Hepatic stellate cell (primary cell): ENCODE measurements around the gene NPLOC4.
"Not testable (repeated sequence)": the region's sequence is repeated elsewhere in the genome, so short reads cannot be mapped to it uniquely, and the experiment has no call there.

Experiments used
- DNase-seq: peaks from one replicate; pipeline ENCODE4 v3.0.0; 2011; ENCODE audit warnings: low spot score

The NPLOC4 gene

GRCh38 chr17:81532490-81533287, 104.2 kb downstream of the NPLOC4 start:
- no peak for DNase-seq

GRCh38 chr17:81531998-81532404, 104.9 kb downstream of the NPLOC4 start:
- not testable (repeated sequence) for DNase-seq

GRCh38 chr17:81531013-81531412, 105.9 kb downstream of the NPLOC4 start:
- not testable (repeated sequence) for DNase-seq

DNA sequence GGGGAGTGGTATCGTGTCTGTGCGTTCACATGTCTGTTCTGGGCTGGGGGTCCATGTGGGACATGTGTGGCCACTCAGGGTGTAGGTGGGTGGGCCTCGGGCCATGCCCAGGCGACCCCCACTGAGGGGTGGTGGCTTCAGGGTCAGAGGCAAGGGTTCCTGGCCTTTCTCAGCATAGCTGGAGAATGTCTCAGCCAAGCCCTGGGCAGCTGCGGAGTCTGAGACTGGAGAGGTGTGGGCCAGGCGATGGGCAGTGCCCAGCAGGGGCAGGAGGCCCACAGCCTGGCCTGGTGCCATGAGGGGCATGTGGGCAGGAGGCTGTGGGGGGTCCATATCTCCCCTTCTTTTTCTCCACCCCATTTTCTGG, 107.5 kb downstream of the NPLOC4 start:
- DNase-seq = no peak

DNA sequence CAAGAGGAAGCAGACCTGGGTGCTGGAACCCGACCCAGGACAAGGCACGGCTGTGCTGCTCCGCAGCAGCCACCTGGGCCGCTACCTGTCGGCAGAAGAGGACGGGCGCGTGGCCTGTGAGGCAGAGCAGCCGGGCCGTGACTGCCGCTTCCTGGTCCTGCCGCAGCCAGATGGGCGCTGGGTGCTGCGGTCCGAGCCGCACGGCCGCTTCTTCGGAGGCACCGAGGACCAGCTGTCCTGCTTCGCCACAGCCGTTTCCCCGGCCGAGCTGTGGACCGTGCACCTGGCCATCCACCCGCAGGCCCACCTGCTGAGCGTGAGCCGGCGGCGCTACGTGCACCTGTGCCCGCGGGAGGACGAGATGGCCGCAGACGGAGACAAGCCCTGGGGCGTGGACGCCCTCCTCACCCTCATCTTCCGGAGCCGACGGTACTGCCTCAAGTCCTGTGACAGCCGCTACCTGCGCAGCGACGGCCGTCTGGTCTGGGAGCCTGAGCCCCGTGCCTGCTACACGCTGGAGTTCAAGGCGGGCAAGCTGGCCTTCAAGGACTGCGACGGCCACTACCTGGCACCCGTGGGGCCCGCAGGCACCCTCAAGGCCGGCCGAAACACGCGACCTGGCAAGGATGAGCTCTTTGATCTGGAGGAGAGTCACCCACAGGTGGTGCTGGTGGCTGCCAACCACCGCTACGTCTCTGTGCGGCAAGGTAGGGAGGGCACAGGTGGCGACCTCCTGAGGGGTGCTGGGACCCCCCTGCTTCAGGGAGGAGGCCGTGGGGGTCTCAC, 108.1 kb downstream of the NPLOC4 start:
- DNase-seq = no peak

DNA sequence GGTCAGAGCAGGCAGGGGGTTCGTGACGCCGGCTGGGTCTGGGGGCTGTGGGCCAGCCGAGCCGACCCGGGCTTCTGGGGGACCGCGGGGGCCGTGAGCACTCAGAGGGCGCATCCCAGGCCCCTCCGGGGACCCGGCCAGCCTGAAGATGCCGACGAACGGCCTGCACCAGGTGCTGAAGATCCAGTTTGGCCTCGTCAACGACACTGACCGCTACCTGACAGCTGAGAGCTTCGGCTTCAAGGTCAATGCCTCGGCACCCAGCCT, 108.6 kb downstream of the NPLOC4 start:
- DNase-seq = no peak

- DNase-seq = peak; percentile 65
Measured at GRCh38 chr17:81527591-81528383, 109.1 kb downstream of the NPLOC4 start, which contains the start of gene FSCN2. Gene FSCN2 (plus strand): TSS chr17:81528377. CDS start chr17:81528532, 155 bp downstream.

- DNase-seq = no peak
Measured at GRCh38 chr17:81526662-81527571, 110.0 kb downstream of the NPLOC4 start.

GRCh38 chr17:81524865-81525159, 112.1 kb downstream of the NPLOC4 start:
- no peak for DNase-seq

- no peak for DNase-seq
Measured at GRCh38 chr17:81524039-81524864, 112.7 kb downstream of the NPLOC4 start.

GRCh38 chr17:81523402-81524038, 113.4 kb downstream of the NPLOC4 start:
- no peak for DNase-seq

- no peak for DNase-seq
Measured at GRCh38 chr17:81522491-81523401, 114.2 kb downstream of the NPLOC4 start.

GRCh38 chr17:81520021-81520901, 116.7 kb downstream of the NPLOC4 start:
- no peak for DNase-seq

DNA sequence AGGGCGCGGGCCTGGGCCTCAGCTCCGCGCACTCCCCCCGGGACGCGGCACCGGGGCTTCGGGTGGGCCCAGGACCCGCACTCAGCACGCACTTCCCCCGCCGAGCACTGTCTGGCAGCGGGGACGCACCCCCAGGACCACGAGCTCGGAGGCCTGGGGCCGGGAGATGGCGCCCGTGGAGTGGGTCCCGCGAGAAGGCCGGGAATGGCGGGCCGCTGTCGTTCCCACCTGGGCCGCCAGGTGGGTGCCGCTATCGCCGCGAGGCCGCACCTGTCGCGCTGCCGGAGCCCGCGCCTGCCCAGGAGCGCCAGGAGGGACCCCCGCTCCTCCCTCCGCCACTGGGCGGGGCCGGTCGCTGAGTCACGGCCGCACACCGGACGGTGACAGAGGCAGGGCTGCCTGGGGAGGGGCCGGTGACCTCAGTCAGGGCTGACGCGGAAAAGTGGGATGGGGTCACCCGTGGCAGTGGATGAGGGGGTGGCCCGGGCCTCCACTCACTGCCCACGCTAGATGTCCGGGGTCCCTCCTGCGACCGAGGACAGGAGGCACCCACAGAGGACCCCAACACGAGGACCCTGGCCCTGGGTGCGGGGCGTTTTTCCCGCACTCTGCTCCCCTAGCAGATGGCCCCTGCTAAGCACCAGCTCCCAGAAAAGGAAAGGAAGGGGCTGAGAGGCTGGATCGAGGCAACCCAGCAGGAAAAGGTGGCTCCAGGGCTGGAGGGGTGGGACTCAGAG, 117.5 kb downstream of the NPLOC4 start:
- DNase-seq = no peak

DNA sequence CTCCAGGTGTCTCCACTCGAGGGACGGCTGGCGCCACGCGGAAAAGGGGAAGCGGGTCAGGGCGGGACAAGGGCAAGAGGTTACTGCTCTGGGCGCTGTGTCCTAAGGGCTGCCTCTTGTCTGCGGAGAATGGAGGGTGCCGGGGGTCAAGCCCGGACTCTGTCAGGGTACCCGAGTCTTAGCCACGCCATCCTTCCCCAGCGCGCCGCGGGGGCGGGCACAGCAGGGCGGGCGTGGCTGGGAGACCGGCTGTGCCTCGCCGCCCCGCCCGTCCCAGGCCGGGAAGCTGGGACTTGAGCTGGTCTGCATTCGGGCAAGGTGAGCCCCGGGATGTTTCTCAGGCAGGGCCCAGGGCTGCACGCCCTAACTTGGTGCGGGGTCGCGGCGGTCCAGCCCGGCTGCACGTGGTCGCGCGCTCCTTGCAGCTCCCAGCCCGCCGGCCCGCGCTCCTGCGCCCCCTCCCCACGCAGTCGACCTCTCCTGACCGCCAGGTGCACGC, 118.1 kb downstream of the NPLOC4 start:
- no peak for DNase-seq

GRCh38 chr17:81518113-81518784, 118.7 kb downstream of the NPLOC4 start:
- DNase-seq = no peak
